Activated naive CD4-positive, alpha-beta T cell treated with anti-CD3 and anti-CD28 coated beads, Interleukin-2, amount 50 U/mL, for 16 hours (primary cell): Measurements from ENCODE around the gene WDFY1.

ENCODE experiments used
- DNase-seq: peaks from one replicate; pipeline ENCODE4 v3.0.0-alpha.2; 2020

Gene WDFY1, protein sequence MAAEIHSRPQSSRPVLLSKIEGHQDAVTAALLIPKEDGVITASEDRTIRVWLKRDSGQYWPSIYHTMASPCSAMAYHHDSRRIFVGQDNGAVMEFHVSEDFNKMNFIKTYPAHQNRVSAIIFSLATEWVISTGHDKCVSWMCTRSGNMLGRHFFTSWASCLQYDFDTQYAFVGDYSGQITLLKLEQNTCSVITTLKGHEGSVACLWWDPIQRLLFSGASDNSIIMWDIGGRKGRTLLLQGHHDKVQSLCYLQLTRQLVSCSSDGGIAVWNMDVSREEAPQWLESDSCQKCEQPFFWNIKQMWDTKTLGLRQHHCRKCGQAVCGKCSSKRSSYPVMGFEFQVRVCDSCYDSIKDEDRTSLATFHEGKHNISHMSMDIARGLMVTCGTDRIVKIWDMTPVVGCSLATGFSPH

DNA sequence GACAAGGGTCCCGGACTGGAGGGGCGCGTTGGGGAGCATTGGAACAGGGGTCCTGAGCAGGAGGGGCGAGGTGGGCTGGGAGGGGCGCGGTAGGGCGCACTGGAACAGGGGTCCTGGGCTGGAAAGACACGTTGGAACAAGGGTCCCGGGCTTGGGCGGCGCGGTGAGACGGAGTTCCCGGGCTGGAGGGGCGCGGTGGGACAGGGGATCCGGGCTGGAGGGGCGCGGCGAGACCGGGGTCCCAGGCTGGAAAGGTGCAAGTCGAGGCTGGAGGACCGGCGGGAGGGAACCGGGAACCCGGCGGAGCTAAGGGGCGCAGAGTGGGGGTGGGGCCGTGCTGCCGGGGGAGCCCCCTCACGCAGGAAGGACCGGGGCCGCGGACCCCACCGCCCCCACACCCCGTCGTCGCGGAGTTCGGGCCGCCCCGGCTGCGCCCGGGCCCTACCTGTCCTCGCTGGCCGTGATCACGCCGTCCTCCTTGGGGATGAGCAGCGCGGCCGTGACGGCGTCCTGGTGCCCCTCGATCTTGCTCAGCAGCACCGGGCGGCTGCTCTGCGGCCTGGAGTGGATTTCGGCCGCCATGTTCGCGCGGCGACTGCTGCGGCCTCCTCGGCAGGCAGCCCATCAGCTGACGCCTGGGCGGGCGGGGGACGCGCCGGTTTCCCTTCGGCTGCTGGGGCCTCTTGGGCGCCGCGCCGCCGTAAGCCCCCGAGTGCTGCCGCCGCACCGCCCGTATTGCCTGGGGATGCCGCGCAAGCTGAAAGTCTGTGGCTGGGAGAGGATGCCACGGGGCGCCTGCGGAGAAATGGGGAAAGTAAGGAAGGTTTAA lies at the start of gene WDFY1:
Gene WDFY1 (minus strand): TSS at position 633 of the 829 bp plus-strand sequence. CDS start 51 bp downstream, at position 582.
- DNase-seq, result peak; percentile 81

DNA sequence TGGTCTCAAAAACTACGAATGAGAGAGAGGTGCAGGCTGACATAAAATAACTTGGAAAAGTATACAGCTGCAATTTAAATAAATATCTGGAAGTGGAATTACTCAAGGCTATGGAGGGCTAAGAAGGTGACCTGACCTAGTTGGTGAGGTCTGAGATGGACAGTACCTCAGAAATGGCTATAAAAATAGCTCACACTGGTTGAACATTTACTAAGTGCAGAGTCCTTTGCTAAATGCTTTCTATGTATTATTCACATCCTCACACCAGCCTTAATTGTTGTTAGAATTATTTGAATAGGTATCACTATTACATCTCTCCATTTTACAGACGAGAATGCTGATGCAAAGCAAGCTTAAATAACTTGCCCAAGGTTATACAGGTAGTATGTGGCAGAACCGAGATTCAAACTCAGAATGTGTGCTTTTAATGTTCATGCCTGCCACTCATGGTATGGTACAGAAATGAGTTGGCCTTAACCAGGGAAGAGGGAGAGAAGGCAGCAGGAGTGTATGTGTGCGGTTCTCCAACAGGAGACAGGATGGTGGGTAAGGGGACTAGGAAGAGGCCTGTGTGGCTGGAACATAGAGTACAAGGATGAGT lies 49.5 kb upstream of the WDFY1 start:
- no peak for DNase-seq

DNA sequence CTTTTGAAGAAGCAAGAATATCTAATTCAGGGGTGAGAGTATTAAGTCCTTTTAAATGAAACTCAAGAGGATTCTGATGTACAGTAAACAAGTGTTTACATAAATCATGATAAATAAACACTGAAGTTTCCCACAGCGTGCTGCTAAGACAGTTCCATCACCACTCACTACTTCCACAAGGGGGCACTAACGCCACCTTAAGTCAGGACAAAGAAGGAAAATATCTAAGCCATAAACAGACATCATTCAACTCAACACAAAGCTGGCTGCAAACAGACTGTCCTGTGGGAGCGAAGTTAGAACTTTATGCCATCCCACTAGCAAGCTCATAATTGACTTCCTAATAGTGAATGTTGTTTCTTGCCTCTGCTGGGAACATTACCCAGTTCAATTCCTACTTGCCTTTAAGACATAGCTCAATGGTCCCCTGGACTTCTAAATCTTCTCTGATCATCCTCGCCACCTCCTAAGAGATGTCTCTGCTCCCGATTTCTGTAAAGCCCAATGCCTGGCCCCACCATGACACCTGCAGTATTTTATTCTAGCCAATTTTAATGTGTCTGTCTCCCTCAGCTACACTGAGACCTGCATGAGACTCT lies 48.6 kb upstream of the WDFY1 start:
- DNase-seq, result peak; percentile 66

DNA sequence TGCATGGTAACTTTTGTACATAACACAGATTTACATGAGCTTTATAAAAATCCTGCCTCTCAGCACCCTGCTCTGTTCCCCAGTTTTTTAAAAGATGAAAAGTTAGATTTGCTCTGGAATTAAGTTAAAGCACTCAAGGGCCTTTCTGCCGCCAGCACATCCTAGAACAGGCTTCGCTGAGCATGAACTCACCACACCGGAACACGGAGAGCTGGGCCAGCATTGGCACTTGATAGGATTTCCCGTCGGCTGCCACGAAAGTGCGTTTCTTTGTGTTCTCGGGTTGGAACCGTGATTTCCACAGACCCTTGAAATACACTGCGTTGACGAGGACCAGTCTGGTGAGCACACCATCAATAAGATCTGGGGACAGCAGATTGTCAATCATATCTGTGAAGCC lies 46.5 kb upstream of the WDFY1 start:
- DNase-seq, result no peak

DNA sequence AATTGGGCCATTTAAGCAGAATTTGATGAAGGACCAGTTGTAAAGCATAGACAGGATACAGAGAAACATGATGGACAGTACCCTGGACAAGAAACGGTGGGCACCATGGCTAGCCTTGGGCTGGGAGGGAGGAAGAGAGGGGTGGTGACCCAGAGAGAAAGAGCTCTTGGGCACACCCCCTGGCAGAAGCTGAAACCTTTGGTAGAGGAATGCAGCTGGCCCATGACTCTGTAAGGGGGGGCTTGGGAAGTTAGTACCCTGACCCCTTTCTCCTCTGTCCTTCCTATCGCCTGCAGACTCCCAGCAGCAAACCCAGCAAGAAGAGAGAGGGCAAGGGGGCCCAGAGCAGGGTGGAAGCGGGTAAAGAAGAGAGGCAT lies 44.7 kb upstream of the WDFY1 start:
- DNase-seq, result no peak

DNA sequence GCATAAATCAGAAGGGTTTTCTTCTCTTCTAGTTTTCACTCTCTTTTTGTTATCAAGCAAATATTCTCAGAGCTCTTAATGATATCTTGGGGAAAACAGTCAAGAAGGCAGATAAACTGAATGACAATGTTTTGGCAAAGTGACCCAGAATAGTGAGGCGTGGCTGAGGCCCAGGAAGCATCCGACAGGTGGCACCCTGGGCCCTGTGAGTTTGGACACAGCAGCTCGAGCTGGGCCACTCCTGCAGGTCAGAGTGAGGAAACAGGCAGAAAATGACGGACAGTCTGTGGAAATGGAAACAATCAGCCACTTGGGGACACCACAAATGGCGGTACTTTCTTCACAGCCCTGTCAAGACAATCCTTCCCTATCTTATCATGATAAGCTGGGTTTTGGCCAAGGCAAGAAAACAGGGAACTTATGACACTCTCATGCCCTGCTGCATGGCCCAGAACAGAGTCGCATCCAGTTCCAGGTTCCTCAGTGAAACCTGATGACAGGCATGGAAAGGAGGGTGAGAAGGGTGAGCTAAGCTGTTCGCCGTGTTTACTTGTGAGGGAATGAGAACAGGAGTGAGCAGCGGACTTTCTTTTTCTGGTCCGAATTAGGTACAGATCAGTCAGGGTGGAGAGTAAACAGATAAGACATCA lies 44.2 kb upstream of the WDFY1 start:
- DNase-seq, result no peak

DNA sequence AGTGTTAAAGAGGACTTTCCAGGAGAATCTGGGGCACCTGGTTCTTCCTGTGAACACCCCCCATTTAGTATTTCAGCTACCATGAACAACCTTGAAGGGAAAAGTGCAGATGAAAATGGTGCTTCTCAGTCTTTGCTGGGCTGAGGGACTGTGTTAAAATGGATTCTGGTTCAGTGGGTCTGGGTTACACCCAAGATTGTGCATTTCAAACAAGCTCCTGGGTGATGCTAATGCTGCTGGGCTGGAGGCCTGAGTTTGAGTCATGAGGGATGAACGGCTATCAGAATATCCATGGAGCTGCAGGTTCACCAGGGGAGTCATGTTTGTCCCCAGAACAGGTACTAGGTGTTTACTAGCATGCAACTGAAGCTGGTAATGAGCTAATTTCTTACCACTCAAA lies 36.1 kb upstream of the WDFY1 start:
- DNase-seq, result no peak

DNA sequence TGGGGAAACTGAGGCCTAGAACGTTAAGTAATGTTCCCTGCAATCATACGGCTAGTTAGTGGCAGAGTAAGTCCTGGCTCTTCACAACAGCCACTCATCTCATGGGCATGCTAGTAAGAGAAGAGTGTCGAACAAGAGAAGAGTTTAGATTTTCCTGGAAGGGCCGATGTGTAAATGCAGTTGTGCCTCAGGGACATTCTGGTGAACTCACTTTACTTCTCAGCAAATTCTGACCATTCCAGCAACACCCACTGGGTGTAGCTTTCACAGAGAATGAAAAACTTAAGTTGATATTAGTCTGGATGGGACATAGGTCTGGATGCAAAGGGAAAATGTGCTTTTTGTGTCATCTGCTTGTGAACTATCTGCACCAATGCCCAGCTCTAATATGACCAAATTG lies 35.7 kb upstream of the WDFY1 start:
- DNase-seq, result no peak

DNA sequence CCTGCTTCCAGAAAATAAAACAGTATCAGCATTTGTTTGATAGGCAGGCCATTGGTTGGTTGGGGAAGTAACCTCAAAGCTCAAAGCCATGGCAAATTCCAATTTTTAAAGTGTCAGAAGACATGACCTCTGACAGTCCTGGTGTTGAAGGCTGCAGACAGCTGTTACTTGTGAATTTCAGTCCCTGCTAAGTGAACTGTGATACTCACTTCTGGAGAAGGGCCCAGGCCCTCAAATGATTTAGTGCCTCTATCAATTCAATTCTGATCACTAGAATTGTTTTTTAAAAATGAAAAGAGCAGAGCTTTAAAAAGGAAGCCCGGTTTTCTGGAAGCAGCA lies 35.2 kb upstream of the WDFY1 start:
- DNase-seq, result no peak

DNA sequence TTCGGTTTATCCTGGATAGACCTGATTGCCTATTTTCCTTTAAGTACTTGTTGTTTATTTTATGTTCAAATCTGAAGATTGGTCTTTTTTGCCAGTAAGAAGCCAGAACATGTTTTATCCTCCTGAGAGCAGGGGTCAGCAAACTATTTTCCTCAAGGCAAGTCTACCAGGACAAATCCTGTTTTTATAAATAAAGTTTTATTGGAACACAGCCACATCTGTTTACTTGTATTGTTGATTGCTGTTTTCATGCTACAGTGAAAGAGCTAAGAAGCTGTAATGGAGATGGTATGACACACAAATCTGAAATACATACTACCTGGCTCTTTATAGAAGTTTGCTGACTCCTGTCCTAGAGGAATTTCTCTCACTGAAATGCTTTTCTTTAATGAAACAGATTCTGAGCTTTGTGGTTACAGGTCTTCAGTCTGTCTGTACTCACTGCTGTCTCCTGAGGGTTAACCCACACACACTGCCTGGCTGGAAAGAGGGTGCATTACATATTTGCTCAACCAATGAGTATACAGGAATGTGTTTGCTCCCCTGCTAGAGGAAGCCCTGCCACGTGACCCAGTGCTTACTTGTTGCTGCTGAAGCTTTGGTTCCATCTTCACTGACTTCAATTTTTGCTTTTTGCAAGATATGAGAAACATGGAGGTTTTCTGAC lies 34.7 kb upstream of the WDFY1 start:
- no peak for DNase-seq

DNA sequence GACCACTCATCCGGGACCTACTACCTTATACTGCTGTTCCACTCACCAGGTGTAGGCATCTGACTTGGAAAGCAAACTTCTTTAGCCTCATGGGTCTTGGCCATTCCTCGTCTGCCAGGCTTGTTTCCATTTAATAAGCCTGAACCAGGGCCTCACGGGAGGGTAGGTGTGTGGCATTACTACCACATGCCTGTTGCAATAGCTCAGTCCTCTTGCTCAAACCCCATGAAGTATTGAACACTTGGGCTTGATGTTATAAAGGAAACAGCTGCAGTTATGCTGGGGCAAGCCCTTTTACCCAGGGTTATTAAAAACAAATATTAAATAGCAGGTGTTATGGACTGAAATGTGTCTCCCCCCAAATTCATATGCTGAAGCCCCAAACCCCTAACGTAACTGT lies 33.3 kb upstream of the WDFY1 start:
- DNase-seq, result no peak

DNA sequence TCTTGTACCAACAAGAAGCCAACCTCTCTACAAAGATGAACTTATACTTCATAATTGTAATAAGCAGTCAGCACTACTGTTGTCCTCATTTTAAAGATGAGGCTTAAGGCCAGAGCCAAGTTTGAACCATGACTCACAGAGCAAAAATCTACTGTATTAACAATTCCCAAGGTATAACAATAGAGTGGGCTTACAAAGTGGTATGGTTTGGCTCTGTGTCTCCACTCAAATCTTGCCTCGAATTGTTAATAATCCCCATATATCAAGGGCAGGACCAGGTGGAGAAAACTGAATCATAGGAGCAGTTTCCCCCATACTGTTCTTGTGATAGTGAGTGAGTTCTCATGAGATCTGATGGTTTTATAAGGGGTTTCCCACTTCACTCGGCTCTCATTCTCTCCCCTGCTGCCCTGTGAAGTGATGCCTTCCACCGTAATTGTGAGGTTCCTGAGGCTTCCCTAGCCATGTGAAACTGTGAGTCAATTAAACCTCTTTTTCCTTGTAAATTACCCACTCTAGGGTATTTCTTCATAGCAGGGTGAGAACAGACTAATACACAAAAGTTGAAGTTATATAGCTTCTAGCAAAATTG lies 31.6 kb upstream of the WDFY1 start:
- DNase-seq, result no peak

DNA sequence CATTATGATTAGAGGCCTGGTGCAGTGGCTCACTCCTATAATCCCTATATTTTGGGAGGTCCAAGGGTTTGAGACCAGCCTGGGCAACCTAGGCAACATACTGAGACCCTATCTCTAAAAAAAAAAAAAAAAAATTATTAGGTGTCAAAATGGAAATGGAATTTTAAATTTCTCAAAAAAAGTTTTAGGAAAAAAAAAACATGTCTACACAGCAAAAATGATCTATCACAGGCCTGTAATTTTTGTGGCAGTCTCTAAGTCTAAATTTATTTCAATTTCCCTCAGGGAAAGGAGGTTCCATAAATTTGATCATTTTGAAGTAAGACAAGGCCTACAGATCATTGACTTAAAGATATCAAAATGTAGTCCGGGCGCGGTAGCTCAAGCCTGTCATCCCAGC lies 28.5 kb upstream of the WDFY1 start:
- no peak for DNase-seq

DNA sequence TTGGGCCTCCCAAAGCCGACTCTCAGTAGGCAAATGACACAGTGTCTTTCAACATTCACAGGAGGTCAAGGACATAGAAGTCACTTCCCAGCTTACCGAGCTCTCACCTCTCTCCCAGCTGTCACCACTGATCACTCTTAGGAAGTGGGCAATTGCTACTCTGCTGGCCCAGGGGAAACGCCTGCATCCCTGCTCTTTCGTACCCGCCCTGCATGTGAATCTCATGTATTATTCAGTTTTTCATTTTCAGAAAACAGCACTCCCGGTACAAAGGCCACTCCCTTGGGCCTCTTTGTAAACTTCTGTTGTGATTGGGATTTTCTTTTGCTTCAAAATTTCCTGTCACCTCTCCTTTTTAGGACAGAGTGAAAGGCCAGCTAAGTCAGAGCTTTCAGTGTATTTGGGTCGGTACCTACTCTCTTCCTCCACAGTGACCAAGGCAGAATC lies 27.5 kb upstream of the WDFY1 start:
- no peak for DNase-seq

DNA sequence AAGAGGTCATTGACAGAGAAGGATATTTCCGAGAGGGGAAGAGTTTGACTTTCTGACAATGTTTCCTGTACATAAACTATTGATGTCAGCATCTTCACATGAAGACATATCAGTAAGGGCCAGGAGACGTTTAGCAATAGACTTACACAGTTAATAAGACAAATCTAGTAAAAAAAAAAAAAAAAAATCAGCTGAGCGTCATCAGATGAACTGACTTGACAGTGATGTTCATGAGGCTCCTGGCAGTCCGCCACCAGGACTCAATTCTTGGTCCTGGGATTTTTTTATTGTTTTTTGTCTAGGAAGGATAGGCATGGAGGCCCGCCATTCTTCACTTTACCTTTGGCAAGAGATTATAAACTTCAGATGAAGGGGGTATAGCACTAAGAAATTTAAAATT lies 26.6 kb upstream of the WDFY1 start:
- DNase-seq, result no peak

DNA sequence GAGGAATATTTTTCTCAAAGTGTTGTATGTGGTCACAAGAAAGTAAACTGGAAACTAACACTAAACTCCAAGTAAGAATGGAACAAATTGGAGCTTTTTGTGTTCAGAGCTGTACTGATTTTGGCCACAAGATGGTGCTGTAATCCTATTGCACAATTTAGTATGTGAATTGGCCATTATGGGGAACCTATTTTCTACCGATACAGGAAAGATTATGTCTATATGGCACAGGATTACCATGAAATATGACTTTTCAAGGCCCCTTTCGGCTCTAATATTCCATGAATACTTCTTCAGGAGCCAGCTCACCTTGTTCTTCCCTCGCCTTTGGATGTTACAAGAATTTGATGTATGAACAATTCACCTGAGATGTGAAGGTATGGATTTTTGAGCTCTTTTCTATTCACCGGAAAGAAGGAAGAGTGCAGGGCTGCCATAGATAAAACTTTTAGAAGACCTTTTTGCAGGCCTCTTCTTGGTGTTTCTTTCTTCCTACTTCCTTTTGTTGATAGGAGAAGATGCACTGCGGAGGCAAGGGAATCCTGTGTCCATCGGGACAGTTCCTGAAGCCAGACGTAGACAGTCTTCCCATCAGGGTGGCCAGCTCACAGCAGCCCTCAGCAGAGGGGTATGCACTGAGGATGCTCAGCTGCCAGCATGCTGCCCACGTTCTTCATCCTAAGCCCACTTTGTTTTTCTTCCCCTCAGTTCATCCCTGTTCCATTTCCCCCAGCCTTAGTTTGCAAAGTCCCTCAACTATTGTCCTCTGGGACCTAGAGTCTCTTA lies 25.4 kb upstream of the WDFY1 start:
- DNase-seq, result peak; percentile 40

DNA sequence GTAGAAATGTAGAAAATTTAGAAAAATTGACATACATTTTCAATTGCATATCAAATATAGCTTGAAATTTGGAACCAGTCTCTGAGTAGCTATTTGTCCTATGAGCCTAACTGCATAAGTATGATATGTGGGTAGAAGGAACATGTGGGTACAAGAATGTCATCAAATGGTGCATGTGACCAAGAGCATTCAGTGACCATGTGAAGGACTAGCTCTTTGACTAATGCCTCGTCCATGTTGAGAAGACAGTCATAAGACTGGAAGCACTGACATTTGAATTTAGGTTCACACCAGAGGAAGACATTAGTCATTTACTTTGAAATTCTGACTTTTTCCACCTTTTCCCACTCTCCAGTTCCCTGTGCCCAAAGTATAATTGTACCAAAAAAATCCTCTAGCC lies 24.7 kb upstream of the WDFY1 start:
- no peak for DNase-seq

DNA sequence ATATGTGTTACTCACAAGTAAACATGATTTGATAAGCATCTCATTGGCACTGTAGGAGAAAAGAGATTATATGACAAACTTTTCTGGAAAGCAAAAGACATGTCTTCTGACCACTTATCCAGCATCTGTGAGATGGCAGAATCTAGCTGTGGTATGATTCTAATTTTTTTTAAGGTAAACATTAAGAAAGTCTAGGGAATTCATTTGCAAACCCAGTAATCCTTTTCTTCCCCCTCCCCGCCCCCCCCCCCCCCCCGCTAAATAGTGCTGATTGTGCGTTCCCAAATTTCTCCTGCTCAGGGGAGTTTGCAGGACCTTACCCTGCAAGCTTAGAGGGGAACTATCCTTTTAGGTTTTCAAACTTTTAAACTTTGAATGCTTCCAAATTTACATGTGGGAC lies 24.2 kb upstream of the WDFY1 start:
- no peak for DNase-seq

DNA sequence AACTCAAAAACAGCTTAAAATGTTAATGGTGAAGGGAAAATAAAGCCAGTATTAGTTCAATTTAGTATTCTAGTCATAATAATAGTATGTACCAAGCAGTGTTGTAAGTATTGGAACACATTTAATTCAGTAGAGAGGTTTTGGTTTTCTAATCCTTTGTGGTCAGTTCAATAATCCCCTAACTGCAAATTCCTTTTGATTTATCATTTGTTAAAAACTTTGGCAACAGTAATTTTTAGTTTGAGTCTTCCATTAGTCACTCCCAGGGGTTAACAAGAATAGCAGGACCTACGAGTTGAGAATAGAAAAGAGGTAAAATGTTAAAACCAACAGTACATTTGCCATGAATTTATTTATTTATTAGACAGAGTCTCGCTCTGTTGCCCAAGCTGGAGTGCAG lies 22.8 kb upstream of the WDFY1 start:
- DNase-seq, result no peak

DNA sequence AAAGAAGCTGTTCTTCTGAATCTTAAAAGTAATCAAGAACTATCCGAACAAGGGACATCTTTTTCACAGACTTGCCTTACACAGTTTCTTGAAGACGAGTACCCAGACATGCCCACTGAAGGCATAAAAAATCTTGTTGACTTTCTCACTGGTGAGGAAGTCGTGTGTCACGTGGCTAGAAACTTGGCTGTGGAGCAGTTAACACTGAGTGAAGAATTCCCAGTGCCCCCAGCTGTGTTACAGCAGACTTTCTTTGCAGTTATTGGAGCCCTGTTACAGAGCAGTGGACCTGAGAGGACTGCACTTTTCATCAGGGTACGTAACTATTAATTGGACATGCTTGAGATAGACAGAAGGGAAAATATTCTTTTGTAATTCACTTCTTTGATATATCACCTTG lies 14.6 kb upstream of the WDFY1 start:
- DNase-seq, result no peak
